ENCODE measurements around the gene RAB9A. TPM values are rescaled to one million over a fixed set of nuclear protein-coding genes. Genes with fewer than 3 reads are reported as not detected.

RAB9A gene
- total and polyA plus RNA-seq, 9 of the 15 experiments (the other 6 are each of a cell fraction or from before 2014, with no cell fraction given), result 13.5 to 20.8 (median 17.7) TPM

GRCh38 chrX:13661735-13662288, 27.1 kb upstream of the RAB9A start:
- no peaks in the 10 kb centered on the region for H3K27me3 ChIP-seq (ENCODE audit: control insufficient read depth in 2 of 2, insufficient read depth in 2 of 2, low read length in 2 of 2)
- peaks cover 13% of the 10 kb centered on the region; the same call in 2 of the 3 replicates for H3K36me3 ChIP-seq (ENCODE audit: control insufficient read depth, insufficient read depth, low read length)
- in situ Hi-C loops (cut with MboI), result loop anchor here (25.0 kb wide), 1 partner anchor 700 kb away; no protein-coding TSS in a partner anchor
- ChIA-PET CTCF (ENCODE audit: low intra/inter-chr PET ratio) (interaction anchor here (0.6 kb wide), 1 partner anchor 73 kb away, joined by 3 read pairs; the partner anchor contains the start of gene OFD1), POLR2A (no interaction called here)
- ATAC-seq (no peak), FAIRE-seq (no peak), DNase-seq (ENCODE audit: extremely low read depth in 1 of 4, low spot score in 3 of 4) (no peak)
- WGBS (ENCODE audit: insufficient coverage, low coverage, missing lambda C conversion rate), result 83% methylated on average over 6 of the region's 6 CpGs
- H3K79me2 ChIP-seq (ENCODE audit: control insufficient read depth, insufficient read depth, low read length), result no peaks in the 10 kb centered on the region
- intact Hi-C loops (cut with micrococcal nuclease), result no loop called here
- H3K9ac ChIP-seq (ENCODE audit: insufficient read depth in 1 of 2, low read depth in 2 of 2, low read length in 2 of 2), result no peak overlapping the region
- no peaks in the 10 kb centered on the region for H4K20me1 ChIP-seq (replicated peaks; ENCODE audit: control insufficient read depth, insufficient read depth, low read length)
- BruUV-seq (replicated peaks), result no TSS peak
- no peak overlapping the region for H3K4me2 ChIP-seq (ENCODE audit: insufficient read depth, low read length)
- TF ChIP-seq ZNF764 (CRISPR knock-in tag; IDR thresholded peaks at IDR 0.05; ENCODE audit: low read depth), result no peak
- no peak for TF ChIP-seq BCOR (IDR thresholded peaks at IDR 0.05)
- no peak for TF ChIP-seq NR4A1 (CRISPR knock-in tag; IDR thresholded peaks at IDR 0.05)
- no peak for TF ChIP-seq NR4A1 (tag; IDR thresholded peaks at IDR 0.05)
- no peak for TF ChIP-seq ZBTB33 (CRISPR knock-in tag; IDR thresholded peaks at IDR 0.05)
- no peak overlapping the region for H3K4me3 ChIP-seq
- H3K4me1 ChIP-seq (replicated peaks in 1 of 2; ENCODE audit: control insufficient read depth in 2 of 2, insufficient read depth in 2 of 2, low read length in 2 of 2), result no peaks in the 10 kb centered on the region
- H3K9me1 ChIP-seq (ENCODE audit: control insufficient read depth, insufficient read depth, low read length), result no peaks in the 10 kb centered on the region
- no peak overlapping the region for H2AFZ ChIP-seq (ENCODE audit: low read depth, low read length)
- no peaks in the 10 kb centered on the region for H3K9me3 ChIP-seq (replicated peaks; ENCODE audit: control insufficient read depth, insufficient read depth, low read depth, low read length)
- H3K27ac ChIP-seq (ENCODE audit: extremely low read depth, low read depth, low read length), result no peak overlapping the region
